ENCODE results near the gene USPL1.
"Not testable (repeated sequence)": the region's sequence is repeated elsewhere in the genome, so short reads cannot be mapped to it uniquely, and the experiment has no call there.

The USPL1 gene

DNA sequence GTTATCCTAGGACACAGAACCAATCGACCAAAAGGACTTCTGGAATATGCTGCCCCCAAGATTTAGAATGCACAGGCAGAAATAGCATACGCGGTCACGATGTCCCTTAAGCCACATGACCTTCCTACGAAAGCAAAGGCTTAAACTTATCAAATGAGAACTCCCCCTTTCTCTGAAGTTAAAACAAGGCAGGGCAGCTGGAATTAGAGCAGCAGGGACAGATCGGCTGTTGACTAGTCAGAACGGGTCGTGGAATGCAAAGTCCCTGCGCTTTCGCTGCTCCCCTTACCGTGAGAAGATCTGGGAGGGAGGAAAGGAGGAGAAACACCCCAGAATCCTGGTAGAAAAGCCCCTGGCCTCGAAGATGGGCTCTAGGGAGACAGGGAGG, 799 bp upstream of the USPL1 start:
- peak; percentile 17 for DNase-seq

DNA sequence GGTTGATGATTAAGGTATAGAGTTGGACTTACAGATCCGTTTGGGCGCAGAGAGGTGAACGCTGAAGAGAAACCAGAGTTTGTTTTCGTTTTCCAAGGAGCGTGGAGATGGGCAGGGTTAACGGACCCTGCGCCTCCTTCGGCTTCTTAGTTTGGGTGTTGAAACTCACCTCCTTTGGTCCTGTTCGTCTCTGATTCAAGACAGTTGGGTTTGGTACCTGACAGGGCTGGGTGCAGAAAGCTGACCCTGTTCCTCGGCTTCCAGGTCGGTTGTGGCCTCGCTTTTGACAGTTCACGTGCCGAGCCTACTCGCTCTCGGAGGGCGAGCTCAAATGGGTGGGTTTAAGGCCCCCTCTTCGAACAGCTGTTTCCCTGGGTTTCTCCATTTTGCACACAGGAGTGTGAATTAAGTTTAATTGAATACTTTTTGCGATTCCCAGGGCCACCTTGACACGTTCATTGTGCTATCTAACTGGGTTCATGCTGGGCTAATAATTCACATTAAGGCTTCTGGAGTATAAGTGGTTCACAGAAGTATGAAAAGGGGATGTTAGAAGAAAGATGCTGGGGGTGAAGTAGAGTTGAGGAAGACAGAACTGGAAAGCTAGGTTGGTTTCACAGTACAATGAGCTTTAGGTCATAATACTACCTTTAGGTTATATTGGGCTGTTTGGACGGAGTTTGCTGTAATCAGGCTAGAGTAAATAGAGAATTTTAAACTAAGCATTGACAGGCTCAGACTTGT, 638 bp downstream of the USPL1 start:
- DNase-seq: no peak

DNA sequence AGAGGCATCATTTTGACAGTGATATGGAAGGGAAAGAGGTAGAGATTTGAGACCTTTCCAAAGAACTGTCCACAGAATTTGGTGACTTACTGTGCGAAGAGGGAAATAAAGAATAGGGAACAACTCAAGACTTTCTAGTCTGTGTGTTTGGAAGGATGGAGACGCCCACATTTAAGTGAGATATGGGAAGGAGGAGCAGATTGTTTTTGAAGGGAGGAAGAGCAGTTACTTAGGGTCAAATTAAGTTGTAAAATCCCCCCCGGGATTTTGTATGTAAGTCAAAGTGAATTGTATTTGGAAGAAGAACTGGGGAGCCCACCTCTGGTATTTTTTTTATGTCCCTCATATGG, 1.2 kb downstream of the USPL1 start:
- DNase-seq: no peak

DNA sequence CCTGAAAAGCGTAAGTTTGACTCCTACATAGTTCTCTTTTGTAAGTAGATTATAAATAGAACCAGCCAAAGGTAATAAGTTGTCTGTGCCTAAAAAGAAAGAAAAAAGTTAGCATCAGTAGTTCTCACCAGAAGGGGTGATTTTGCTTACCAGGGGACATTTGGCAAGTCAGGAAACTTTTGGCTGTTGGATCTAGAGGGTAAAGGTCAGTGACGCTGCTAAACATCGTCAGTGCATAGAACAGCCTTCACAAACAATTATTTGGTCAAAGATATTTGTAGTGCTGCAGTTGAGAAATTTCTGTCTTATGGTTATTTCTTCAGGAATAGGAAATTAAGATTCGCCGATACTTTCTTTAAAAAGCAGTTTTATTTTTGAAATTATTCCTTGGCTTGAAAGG, 2.0 kb downstream of the USPL1 start:
- no peak for DNase-seq

DNA sequence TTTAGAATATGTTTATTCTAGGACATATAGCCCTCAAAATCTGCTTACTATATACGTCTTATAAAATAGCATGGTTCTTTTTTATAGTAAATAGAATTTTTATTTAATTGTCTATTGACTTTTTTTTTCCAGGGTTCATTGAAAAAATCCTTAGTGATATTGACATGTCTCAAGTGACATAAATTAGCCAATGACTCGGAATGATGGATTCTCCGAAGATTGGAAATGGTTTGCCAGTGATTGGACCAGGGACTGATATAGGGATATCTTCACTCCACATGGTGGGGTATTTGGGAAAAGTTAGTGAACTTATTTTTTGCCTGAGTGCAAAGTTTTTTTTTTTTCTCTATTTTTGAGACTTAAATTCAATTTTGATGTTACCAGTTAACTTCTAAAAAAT, 3.2 kb downstream of the USPL1 start:
- no peak for DNase-seq

DNA sequence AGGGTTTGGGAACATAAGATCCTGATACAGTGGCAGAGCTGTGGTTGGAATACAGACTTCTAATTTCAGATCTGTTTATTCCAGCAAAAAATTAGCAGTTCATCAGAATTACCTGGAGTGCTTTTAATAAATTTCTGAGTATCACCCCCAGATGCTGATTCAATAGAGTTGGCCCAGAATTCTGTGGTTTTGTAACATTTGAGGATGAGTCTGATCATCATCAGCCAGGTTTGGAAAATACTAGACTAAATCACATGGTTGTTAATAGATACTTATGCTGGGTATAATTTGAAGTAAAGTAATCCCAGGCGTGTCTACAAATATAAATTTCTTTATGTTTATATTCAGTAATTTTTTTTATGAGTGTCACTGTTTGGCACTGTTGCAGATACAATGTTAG, 4.8 kb downstream of the USPL1 start:
- DNase-seq: no peak

DNA sequence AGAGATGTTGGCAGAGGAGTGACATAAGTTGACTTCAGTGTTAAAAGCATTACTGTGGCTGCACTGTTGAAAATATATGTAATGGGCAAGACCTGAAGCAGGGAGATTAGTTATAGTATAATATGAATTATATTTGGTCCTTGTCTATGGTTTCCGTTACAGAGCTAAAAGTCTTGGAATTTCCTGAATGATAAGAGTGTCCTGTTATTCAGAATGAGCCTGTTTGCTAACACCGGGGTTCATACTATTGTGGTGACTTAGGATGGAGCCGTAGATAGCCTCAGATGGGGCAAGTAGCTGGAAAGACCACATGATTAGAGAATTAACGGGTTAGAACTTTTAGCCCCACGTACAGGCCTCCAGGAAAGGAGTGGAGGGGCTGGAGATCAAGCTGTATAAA, 5.7 kb downstream of the USPL1 start:
- DNase-seq: no peak

DNA sequence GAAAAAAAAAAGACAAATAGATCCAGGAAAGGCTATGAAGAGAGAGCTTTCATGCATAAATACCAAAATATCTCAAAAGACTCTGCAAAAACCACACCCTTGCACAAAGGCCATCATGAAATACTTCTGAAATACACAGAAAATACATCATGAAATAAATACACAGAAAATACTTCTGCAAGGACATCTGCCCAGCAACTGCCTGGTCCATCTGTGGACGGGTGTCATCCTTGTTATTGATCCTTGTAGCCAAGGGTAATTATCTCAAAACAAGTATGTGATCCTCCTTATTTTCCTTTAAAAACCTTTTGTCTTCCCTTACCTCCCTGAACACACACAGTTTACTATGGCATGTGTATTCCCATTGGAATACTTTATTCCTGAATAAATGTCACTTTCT, 6.9 kb downstream of the USPL1 start:
- DNase-seq: no peak

DNA sequence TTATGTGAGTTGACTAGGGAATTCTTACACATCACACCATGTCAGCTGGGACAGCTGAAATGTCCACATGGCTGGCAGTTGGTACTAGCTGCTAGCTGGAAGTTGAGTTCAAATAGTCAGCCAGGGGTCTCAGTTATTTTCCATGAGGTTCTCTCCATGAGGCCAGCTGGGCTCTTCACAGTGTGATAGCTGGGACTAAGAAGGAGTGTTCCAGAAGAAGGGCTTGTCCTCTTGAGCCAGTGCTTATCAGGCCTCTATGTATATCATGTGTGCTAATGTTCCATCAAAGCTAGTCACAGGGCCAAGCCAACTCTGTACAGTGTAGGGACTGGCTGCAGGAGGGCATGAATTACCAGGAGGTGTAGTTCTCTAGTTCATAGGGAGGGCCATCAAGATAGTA, 11.8 kb downstream of the USPL1 start:
- DNase-seq: no peak

DNA sequence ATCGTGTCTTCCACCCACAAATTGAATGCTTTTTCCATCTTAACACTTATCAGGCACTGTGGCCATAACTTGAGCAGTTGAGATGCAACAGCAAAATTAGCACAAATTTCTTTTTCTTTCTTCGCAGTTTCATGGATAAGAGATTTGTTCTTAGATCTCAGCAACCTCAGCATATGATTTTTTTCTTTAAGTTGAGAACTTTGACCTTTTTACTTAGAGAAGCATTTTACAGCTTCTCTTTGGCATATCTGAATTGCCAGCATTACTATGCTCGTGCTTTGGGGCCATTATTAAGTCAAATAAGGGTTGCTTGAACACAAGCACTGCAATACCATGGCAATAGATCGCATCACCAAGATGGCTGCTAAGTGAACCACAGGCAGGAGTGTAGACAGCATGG, 16.1 kb downstream of the USPL1 start:
- DNase-seq: no peak

DNA sequence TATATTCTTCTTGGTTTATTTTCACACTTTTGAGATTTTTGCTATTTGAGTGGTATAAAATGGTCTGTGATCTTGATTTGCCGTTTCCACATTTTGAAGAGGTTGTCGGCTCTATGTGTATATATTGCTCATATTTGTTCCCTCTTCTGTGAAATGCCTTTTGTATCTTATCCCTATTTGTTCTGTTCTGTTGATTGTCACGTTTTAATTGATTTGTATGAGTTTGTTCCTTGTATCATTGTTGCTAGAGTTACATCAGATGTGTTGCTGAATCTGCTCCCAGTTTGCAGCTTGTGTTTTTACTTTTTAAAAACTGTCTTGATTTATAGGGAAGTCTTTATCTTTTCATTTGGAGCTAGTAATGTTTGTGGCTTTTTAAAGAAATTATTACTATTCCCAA, 17.1 kb downstream of the USPL1 start:
- DNase-seq: no peak

DNA sequence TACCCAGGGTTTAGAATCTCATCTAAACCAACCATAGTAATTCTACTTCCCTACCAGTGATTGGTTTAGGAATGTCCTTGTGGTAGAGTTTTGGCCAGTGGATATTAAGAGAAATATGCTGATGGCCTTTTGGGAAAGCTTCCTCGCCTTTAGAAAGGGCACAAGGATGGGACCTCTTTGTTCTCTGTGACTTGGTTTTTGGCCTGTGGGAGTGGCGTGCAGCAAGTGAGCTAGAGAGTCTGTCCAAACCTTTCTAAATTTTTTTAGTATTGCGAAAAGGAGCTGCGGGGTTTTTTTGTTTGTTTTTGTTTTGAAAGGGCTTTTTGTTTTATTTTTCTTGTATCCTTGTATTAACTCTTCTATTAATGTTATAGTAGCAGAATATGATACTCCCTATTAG, 20.6 kb downstream of the USPL1 start:
- DNase-seq: no peak

DNA sequence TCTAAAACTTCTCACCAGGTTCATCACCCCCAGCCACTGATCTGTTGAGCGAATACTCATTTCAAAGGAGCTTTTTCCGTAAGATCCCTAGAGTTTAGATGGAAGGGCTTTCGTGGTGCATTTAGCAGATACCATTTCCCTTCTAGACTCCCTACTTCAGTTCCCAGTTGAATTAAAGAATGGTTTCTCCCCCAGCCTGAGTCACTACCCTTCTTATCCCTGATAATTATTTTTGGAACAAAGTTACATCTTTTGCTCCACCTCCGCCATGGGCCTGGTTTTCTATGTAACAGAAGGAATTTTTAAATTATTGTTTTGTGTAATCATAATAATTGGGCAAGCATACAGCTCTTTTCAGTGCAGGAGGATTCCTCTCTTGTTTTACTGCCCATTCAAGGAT, 22.0 kb downstream of the USPL1 start:
- no peak for DNase-seq

DNA sequence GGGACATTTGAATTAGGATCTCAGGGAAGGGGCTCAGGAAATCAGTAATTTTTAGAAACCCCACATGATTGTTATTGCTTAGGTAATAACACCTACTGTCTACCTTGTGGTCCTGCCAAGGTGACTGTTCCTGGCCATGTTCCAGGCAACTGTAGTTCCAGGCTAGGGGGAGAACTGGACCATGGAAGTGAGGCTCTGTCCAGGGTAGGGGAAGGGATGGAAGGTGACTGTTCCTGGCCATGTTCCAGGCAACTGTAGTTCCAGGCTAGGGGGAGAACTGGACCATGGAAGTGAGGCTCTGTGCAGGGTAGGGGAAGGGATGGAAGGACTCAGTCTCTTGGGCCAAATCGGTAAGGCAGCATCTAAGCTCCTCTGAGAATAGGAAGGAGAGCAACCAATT, 23.5 kb downstream of the USPL1 start:
- not testable (repeated sequence) for DNase-seq

DNA sequence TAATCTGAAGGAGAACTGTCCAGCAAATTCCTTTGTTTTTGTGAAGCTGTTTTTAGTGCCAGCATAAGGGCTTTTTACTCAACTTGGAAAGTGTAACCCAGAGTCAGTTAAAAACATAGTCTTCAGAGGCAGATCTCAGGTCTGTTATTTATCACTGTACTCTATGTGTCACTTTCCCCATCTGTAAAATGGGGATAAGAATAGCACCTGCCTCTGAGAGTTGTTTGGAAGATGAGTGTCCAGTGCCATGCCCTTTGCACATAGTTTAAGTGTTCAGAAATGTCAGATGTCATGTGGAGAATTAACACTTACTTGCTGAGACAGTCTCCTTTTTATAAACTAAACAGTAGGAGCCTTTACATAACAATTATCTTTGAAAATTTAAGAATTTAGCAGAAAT, 27.9 kb downstream of the USPL1 start:
- no peak for DNase-seq

DNA sequence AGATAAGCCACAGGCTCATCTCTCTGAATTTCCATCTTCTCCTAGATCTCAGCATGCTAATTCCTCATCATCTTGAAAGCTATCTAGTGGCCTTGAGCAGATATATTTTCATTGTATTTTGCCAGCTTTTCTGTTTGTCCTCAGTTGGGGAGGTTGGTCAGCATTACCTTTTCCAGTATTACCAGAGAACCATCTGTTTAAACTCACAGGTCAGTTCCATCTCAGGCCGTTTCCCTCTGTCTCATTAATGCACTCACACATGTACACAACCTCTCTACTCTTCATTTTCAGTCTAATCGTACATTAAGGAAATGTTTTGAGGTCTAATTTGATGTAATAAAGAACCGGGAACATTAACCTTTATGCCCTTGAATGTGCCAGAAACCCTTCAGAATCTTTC, 29.7 kb downstream of the USPL1 start:
- DNase-seq: no peak

DNA sequence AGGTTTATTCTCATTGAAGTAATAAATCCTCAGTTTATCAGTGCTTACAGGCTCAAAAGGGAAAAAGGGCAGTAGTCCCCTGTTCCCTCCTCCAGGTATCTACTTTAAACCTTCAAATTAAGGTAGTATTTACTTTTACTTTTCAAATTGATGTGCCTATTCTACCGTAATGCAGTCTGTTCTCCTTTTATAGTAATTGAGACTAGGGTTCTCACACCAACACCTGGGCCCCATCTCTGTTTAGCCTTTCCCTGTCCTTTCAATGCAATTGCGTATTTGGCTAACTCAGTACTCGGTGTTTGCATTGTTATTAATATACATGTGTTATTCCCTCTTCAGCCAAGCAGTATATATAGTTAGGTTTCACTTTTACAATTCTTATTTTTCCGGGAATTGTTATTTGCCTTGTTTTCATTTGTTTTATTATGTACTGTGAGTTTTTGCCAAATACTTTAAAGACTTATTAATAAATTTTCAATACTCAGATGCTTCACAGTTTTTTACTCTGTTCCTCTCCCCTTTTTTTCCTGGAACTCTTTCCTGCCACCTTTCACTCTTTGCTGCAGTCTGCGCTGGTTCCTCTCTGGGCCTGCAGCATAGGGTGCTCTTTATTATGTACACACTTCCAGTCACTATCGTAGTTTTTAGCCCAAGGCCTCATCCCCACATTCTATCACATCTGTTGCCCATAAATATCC, 30.3 kb downstream of the USPL1 start:
- no peak for DNase-seq

DNA sequence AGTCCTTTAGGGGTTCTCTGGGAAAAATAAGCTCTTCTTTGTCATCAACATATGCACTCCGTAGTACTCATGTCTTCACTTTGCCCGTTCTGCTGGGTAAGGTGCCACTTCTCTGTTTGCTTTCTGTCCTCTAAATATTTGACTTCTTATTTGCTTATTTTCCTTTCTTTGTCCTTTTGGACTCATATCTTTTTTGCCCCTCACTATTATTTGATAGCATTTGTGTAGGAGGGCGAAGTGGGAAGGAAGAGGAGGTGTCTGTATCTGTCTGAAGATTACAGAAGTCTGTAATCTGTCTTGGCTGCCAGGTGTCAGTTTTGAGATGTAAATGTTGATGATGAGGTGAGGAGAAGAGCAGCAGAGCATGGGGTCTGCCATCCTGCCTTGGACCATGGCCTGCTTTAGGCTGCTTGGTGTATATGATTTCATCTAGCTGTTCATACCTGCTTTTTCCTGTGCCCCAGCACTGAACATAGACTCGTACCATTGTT, 30.8 kb downstream of the USPL1 start:
- no peak for DNase-seq

DNA sequence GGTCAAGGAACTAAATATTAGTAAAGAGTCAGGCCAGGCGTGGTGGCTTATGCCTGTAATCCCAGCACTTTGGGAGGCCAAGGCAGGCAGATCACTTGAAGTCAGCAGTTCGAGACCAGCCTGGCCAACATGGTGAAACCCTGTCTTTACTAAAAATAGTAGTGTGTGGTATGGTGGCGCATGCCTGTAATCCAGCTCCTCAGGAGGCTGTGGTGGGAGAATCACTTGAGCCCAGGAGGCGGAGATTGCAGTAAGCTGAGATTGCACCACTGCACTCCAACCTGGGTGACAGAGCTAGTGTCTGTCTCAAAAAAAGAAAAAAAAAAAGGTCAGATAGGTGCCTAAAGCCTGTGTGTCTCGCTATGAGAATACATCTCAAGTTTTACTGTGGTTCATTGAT, 33.9 kb downstream of the USPL1 start:
- not testable (repeated sequence) for DNase-seq

DNA sequence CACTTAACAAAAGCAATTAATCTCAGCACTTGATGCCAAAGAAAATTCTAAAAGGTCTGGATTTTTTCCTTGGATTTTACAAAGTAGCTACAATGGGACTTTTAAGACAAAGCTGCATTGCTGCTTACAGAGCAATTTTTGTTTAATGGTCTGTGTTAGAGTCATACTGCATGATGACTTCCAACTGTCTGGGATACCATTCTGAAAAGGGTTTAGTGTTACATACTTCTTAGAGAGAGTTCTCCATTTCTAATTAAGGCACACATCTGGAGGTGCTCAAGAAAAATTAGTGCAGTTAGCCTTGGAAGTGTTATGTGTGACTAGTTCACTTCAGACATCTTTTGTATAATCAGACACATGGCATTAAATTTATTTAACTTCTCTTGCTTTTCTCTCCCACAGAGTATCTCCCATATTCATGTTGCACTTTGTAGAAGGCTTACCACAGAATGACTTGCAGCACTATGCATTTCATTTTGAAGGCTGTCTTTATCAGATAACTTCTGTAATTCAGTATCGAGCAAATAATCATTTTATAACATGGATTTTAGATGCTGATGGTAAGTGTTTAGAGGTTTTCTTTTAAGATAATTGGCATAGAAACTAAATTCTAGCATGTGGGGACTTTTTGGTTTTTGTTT, 35.1 kb downstream of the USPL1 start:
- no peak for DNase-seq

DNA sequence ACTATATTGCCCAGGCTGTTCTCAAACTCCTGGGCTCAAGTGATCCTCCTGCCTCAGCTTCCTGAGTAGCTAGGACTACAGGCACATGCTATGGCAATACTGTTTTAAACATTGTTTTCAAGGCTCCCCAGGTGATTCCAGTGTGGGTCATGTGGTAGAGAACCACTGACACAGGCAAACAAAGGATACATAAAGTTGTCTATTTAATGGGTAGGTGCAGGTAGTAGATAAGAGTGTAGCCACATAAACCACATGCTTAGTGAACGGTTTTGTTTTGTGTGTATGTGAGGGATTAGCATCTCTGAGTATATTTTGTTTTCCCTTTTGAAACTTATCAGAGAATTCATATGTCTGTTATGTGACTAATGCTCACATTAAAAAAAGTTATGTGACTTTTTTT, 36.7 kb downstream of the USPL1 start:
- DNase-seq: no peak

DNA sequence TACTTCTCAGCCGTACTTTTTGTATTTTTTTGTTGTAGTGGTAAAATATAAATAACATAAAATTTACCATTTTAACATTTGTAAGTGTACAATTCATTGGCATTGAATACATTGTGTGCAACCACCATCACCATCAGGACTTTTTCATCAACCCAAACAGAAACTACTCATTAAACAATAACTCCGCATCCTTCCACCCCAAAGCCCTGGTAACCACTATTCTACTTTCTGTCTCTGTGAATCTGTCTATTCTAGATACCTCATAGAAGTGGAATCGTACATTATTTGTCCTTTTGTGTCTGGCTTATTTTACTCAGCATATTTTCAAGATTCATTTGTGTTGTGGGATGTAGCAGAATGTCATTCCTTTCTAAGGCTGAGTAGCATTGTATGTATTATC, 38.5 kb downstream of the USPL1 start:
- DNase-seq: no peak

DNA sequence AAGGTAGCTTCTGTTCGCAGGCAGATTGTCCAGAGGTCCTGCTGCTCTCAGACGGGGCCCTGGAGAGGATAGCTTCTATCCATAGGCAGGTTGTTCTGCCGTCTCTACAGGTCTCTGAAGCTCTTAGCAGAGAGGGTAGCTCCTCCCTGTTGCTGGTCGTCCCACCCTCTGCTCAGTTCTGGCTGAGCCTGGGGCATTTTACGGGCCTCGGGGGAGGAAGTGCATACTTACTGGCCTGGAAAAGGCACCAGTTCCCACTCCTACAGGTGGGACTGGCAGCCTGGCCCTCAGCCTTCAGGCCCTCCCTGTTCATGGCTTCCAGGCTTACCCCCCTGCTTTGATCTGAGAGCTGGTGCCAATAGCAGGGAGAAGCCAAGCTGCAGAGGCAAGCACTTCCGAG, 42.3 kb downstream of the USPL1 start:
- no peak for DNase-seq

DNA sequence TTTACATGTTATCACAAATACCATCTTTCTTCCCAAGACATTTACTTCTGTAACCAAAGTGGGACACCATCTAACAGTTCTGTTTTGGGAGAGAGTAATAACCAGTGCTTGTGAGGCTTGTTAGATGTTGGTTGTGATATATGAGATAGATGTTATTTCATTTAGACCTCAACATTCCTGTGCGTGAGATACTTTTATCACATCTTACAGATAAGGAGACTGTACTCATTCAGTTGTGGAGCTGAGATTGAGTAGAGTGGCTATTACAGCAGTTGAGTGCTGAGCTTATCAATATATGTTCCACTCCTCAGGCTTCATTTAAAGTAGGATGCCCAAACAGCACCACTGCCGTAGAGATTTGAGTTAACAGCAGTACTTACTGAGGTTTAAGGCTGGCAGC, 43.1 kb downstream of the USPL1 start:
- no peak for DNase-seq
